CD4-positive, alpha-beta T cell (primary cell): ENCODE measurements around the gene ACTN1. TPM values are rescaled to one million over a fixed set of nuclear protein-coding genes. Genes with fewer than 3 reads are reported as not detected.

Experiments
- ATAC-seq: fragments of 200-7000 bp; cut with Tn5 transposase; one replicate; pipeline ENCODE4 v1.10.0; 2022; ENCODE audit warnings: mild to moderate bottlenecking; ENCODE audit not compliant: poor library complexity
- CTCF ChIA-PET: fragments of 350-600 bp; sonication (Branson Sonifier 250); formaldehyde crosslinking; loops from one replicate; lab custom pipeline; 2021; ENCODE audit warnings: antibody characterized with exemption, inconsistent platforms; lab: Charles Lee
- POLR2A ChIA-PET: fragments of 350-600 bp; sonication (Branson Sonifier 250); formaldehyde crosslinking; loops from one replicate; lab custom pipeline; 2021; ENCODE audit warnings: antibody characterized with exemption, inconsistent platforms; lab: Charles Lee
- DNase-seq, 14 experiments: peaks; one replicate each; pipeline ENCODE4 v3.0.0-alpha.2; 2013 to 2020; ENCODE audit warnings: mixed read lengths in 2 of 14
- H3K27ac ChIP-seq, 2 donors: one replicate each; pipeline versions ENCODE4 v1.5.1 to v1.7.0; 2013; ENCODE audit warnings: low read length in 2 of 2, low read depth in 1 of 2, mild to moderate bottlenecking in 1 of 2
- H3K27me3 ChIP-seq, 2 experiments: 1 replicate in 1 of 2; 2 replicates in 1 of 2; pipeline versions ENCODE4 v1.6.1 to v1.7.0; 2013; ENCODE audit warnings: low read length in 2 of 2, control low read depth in 1 of 2, mild to moderate bottlenecking in 1 of 2, moderate library complexity in 1 of 2; ENCODE audit not compliant: insufficient read depth in 2 of 2, control insufficient read depth in 1 of 2
- H3K36me3 ChIP-seq: one replicate; pipeline ENCODE4 v1.6.1; 2013; ENCODE audit warnings: low read length, control low read depth; ENCODE audit not compliant: insufficient read depth
- H3K4me1 ChIP-seq: one replicate; pipeline ENCODE4 v1.6.1; 2013; ENCODE audit warnings: low read length, control low read depth; ENCODE audit not compliant: insufficient read depth
- H3K4me3 ChIP-seq: one replicate; pipeline ENCODE4 v1.5.1; 2013; ENCODE audit warnings: mild to moderate bottlenecking, low read length, moderate library complexity
- H3K9me3 ChIP-seq, 2 experiments: 1 replicate in 1 of 2; 2 replicates in 1 of 2; pipeline versions ENCODE4 v1.6.1 to v1.7.0; 2013; ENCODE audit warnings: low read length in 2 of 2, mild to moderate bottlenecking in 2 of 2, control low read depth in 1 of 2, moderate library complexity in 1 of 2; ENCODE audit not compliant: control insufficient read depth in 1 of 2, insufficient read depth in 1 of 2
- H3K27ac Mint-ChIP-seq: one replicate; pipeline ENCODE4 v1.8.0; 2020; ENCODE audit warnings: mixed read lengths
- H3K27me3 Mint-ChIP-seq: one replicate; pipeline ENCODE4 v1.8.0; 2021; ENCODE audit warnings: mixed read lengths
- H3K36me3 Mint-ChIP-seq: one replicate; pipeline ENCODE4 v1.8.0; 2021; ENCODE audit warnings: low read depth, mixed read lengths
- H3K4me1 Mint-ChIP-seq: one replicate; pipeline ENCODE4 v1.8.0; 2021; ENCODE audit warnings: low read depth, mixed read lengths
- H3K4me3 Mint-ChIP-seq: one replicate; pipeline ENCODE4 v1.8.0; 2020; ENCODE audit warnings: mild to moderate bottlenecking, mixed read lengths
- H3K9me3 Mint-ChIP-seq: one replicate; pipeline ENCODE4 v1.8.0; 2020; ENCODE audit warnings: mixed read lengths
- CTCF ChIP-seq: fragments of 200-600 bp; IDR thresholded peaks from one replicate; pipeline ENCODE4 v1.8.0; 2022; ENCODE audit warnings: antibody characterized with exemption, mild to moderate bottlenecking
- intact Hi-C, 2 experiments: fragments of 100-400 bp; cut with DNase I in 1 of 2; cut with micrococcal nuclease in 1 of 2; formaldehyde crosslinking; loops; one replicate each; pipeline versions ENCODE4 v1.15.1 to v1.9.0; 2023 to 2025; cut with DNase I, micrococcal nuclease
- total RNA-seq, 174 experiments: library from RNA in 2 of 174; stranded (reverse) in 2 of 174; gene quantifications; one replicate each; pipeline ENCODE4 v1.2.3 and lab custom pipeline; 2021 to 2026

ACTN1 gene
- total RNA-seq, 2 experiments from 2014 or later, result 128 to 143 TPM

- ATAC-seq (peak; percentile 26), DNase-seq (peak in 4 of 14 experiments; percentile 20 to 36 (median 24))
- H3K4me3 ChIP-seq, result peak overlapping the region; percentile 24
- TF ChIP-seq CTCF, result no peak
- CTCF ChIA-PET, result no interaction called here
- H3K27ac ChIP-seq, result no peak overlapping the region
- no peaks in the 10 kb centered on the region for H3K27me3 ChIP-seq
- no peak overlapping the region for H3K4me3 Mint-ChIP-seq
- no peak overlapping the region for H3K27ac Mint-ChIP-seq
- intact Hi-C loops, result no loop called here
- H3K36me3 ChIP-seq, result peaks cover 72% of the 10 kb centered on the region
- POLR2A ChIA-PET, result no interaction called here
- H3K27me3 Mint-ChIP-seq, result no peaks in the 10 kb centered on the region
- H3K9me3 Mint-ChIP-seq, result no peaks in the 10 kb centered on the region
- H3K4me1 ChIP-seq, result no peaks in the 10 kb centered on the region
- H3K9me3 ChIP-seq, result no peaks in the 10 kb centered on the region
- H3K4me1 Mint-ChIP-seq, result no peaks in the 10 kb centered on the region
- H3K36me3 Mint-ChIP-seq, result peaks cover 87% of the 10 kb centered on the region
Measured at GRCh38 chr14:68874746-68875155, 104.4 kb downstream of the ACTN1 start.

- Mint-ChIP-seq H3K36me3 (peaks cover 85% of the 10 kb centered on the region), H3K9me3 (peaks cover 2% of the 10 kb centered on the region), H3K4me1 (no peaks in the 10 kb centered on the region), H3K27ac (no peak overlapping the region), H3K27me3 (no peaks in the 10 kb centered on the region), H3K4me3 (no peak overlapping the region)
- Histone ChIP-seq H3K9me3 (no peaks in the 10 kb centered on the region), H3K36me3 (peaks cover 60% of the 10 kb centered on the region), H3K27me3 (no peaks in the 10 kb centered on the region), H3K27ac (no peak overlapping the region), H3K4me3 (no peak overlapping the region), H3K4me1 (no peaks in the 10 kb centered on the region)
- ChIA-PET CTCF (no interaction called here), POLR2A (no interaction called here)
- DNase-seq (no peak), ATAC-seq (no peak)
- TF ChIP-seq CTCF, result no peak
- intact Hi-C loops, result no loop called here
Measured at GRCh38 chr14:68873376-68873775, 105.7 kb downstream of the ACTN1 start.

- DNase-seq (no peak), ATAC-seq (no peak)
- H3K36me3 ChIP-seq, result peaks cover 40% of the 10 kb centered on the region
- H3K27ac ChIP-seq, result no peak overlapping the region
- H3K9me3 ChIP-seq, result no peaks in the 10 kb centered on the region
- no peak for TF ChIP-seq CTCF
- H3K4me3 ChIP-seq, result no peak overlapping the region
- intact Hi-C loops, result no loop called here
- CTCF ChIA-PET, result no interaction called here
- H3K27me3 Mint-ChIP-seq, result no peaks in the 10 kb centered on the region
- no peaks in the 10 kb centered on the region for H3K27me3 ChIP-seq
- H3K4me1 ChIP-seq, result no peaks in the 10 kb centered on the region
- no peaks in the 10 kb centered on the region for H3K4me1 Mint-ChIP-seq
- peaks cover 2% of the 10 kb centered on the region for H3K9me3 Mint-ChIP-seq
- H3K36me3 Mint-ChIP-seq, result peaks cover 65% of the 10 kb centered on the region
- no peak overlapping the region for H3K27ac Mint-ChIP-seq
- H3K4me3 Mint-ChIP-seq, result no peak overlapping the region
- POLR2A ChIA-PET, result no interaction called here
Measured at GRCh38 chr14:68871392-68871791, 107.7 kb downstream of the ACTN1 start.
